HepG2 (cell line): ENCODE data around the gene LZTR1. TPM values are rescaled to one million over a fixed set of nuclear protein-coding genes. Genes with fewer than 3 reads are reported as not detected.

Experiments
- ATAC-seq: fragments of 200-7000 bp; cut with Tn5 transposase; 3 replicates; pipeline ENCODE4 v1.9.1; 2020; ENCODE audit warnings: mild to moderate bottlenecking, moderate library complexity
- BruUV-seq: library from RNA; stranded (reverse); fragments of 400-500 nt; replicated peaks from 2 replicates; lab custom pipeline; 2021; lab: Mats Ljungman, UMichigan
- CTCF ChIA-PET: fragments of 300-600 bp; formaldehyde crosslinking; extraction: SDS; loops from one replicate; lab custom pipeline; 2021; ENCODE audit warnings: low total read pairs, inconsistent platforms, low intra/inter-chr PET ratio; lab: Yijun Ruan, JAX
- POLR2A ChIA-PET: fragments of 350-600 bp; sonication (Branson Sonifier 250); formaldehyde crosslinking; loops from one replicate; lab custom pipeline; 2020; ENCODE audit warnings: antibody characterized with exemption, inconsistent platforms; lab: Yijun Ruan, JAX
- DNase-seq: peaks from one replicate; pipeline ENCODE4 v3.0.0-alpha.2; 2015; ENCODE audit warnings: low spot score
- FAIRE-seq: peaks from 3 replicates; lab custom pipeline; 2011; peaks lifted over from hg19 to GRCh38; lab: Jason Lieb, UNC
- H2AFZ ChIP-seq: one replicate; pipeline ENCODE4 v1.6.1; 2011; ENCODE audit warnings: low read length, inconsistent platforms
- H3K27ac ChIP-seq: fragments of 300-600 bp; 3 replicates; pipeline ENCODE4 v1.8.0; 2011; ENCODE audit warnings: mixed run types, mild to moderate bottlenecking, mixed read lengths, low read length, inconsistent platforms; ENCODE audit not compliant: insufficient read depth; ENCODE audit errors: extremely low read length
- H3K27me3 ChIP-seq, 2 experiments: fragments of 200-600 bp in 1 of 2; 2 replicates in 1 of 2; 3 replicates in 1 of 2; pipeline versions ENCODE4 v1.6.0 to v1.8.0; 2011; ENCODE audit warnings: low read length in 2 of 2, mild to moderate bottlenecking in 2 of 2, moderate library complexity in 2 of 2, inconsistent platforms in 1 of 2; ENCODE audit not compliant: insufficient read depth in 2 of 2, control insufficient read depth in 1 of 2
- H3K36me3 ChIP-seq, 2 experiments: fragments of 200-600 bp in 1 of 2; replicated peaks in 1 of 2; 2 replicates in 1 of 2; 3 replicates in 1 of 2; pipeline versions ENCODE4 v1.5.1 to v1.8.0; 2011; ENCODE audit warnings: low read length in 2 of 2, inconsistent platforms in 1 of 2; ENCODE audit not compliant: insufficient read depth in 2 of 2, control insufficient read depth in 1 of 2
- H3K4me1 ChIP-seq: 2 replicates; pipeline ENCODE4 v1.5.1; 2012; ENCODE audit warnings: low read length, inconsistent platforms; ENCODE audit not compliant: insufficient read depth
- H3K4me2 ChIP-seq: 2 replicates; pipeline ENCODE4 v1.6.0; 2011; ENCODE audit warnings: low read depth, low read length, inconsistent platforms
- H3K4me3 ChIP-seq, 3 experiments: fragments of 200-600 bp in 1 of 3; sonication (generic), shearing (Covaris generic) in 1 of 3; replicated peaks in 1 of 3; 2 replicates each; pipeline ENCODE4 v1.5.1; 2011 to 2016; ENCODE audit warnings: low read length in 3 of 3, inconsistent platforms in 2 of 3, low read depth in 2 of 3, mild to moderate bottlenecking in 2 of 3, control low read depth in 1 of 3, mixed read lengths in 1 of 3; ENCODE audit not compliant: insufficient read depth in 1 of 3
- H3K79me2 ChIP-seq: one replicate; pipeline ENCODE4 v1.6.1; 2011; ENCODE audit warnings: low read length, inconsistent platforms; ENCODE audit not compliant: insufficient read depth
- H3K9ac ChIP-seq: 2 replicates; pipeline ENCODE4 v1.6.0; 2011; ENCODE audit warnings: mild to moderate bottlenecking, low read depth, low read length, inconsistent platforms; ENCODE audit not compliant: insufficient read depth
- H3K9me3 ChIP-seq: 2 replicates; pipeline ENCODE4 v1.5.1; 2012; ENCODE audit warnings: mild to moderate bottlenecking, low read length
- H4K20me1 ChIP-seq: 2 replicates; pipeline ENCODE4 v1.6.0; 2011; ENCODE audit warnings: inconsistent platforms, mild to moderate bottlenecking, low read length, moderate library complexity; ENCODE audit not compliant: insufficient read depth
- AGO2 ChIP-seq: fragments of 200-400 bp; formaldehyde crosslinking; optimal IDR thresholded peaks from 2 replicates; pipeline ENCODE3; 2017; ENCODE audit warnings: mild to moderate bottlenecking, low read depth, low read length, moderate library complexity
- ATF7 ChIP-seq, 2 experiments: fragments of 450-650 bp in 1 of 2; sonication (generic) in 1 of 2; formaldehyde crosslinking in 1 of 2; IDR thresholded peaks; 2 replicates each; pipeline versions ENCODE4 v1.4.0 to v1.6.1; 2016 to 2020; ENCODE audit warnings: antibody characterized with exemption in 1 of 2, mild to moderate bottlenecking in 1 of 2, missing genetic modification reagents in 1 of 2
- HES4 ChIP-seq: sonication (generic); formaldehyde crosslinking; IDR thresholded peaks from 2 replicates; pipeline ENCODE4 v1.9.0; 2021; ENCODE audit warnings: mild to moderate bottlenecking, missing genetic modification reagents, borderline replicate concordance
- HMG20A ChIP-seq: IDR thresholded peaks from 2 replicates; pipeline ENCODE4 v1.6.1; 2016; ENCODE audit warnings: borderline replicate concordance
- MTERF4 ChIP-seq: sonication (generic); formaldehyde crosslinking; IDR thresholded peaks from 2 replicates; pipeline ENCODE4 v1.8.0; 2023; ENCODE audit warnings: mild to moderate bottlenecking, missing genetic modification reagents
- ZBTB33 ChIP-seq: sonication (generic); formaldehyde crosslinking; IDR thresholded peaks from 2 replicates; pipeline ENCODE4 v1.4.0; 2020; ENCODE audit warnings: missing genetic modification reagents
- ZBTB43 ChIP-seq: sonication (generic); formaldehyde crosslinking; conservative IDR thresholded peaks from 2 replicates; pipeline ENCODE4 v1.4.0; 2020; ENCODE audit warnings: missing genetic modification reagents
- ZNF142 ChIP-seq: sonication (generic); formaldehyde crosslinking; IDR thresholded peaks from 2 replicates; pipeline ENCODE4 v1.4.0; 2020; ENCODE audit warnings: missing genetic modification reagents
- ZNF446 ChIP-seq: sonication (generic); formaldehyde crosslinking; IDR thresholded peaks from 2 replicates; pipeline ENCODE4 v1.5.0; 2020; ENCODE audit warnings: mild to moderate bottlenecking, missing genetic modification reagents
- ZNF615 ChIP-seq: sonication (generic); formaldehyde crosslinking; IDR thresholded peaks from 2 replicates; pipeline ENCODE4 v1.5.0; 2020; ENCODE audit warnings: mild to moderate bottlenecking, missing genetic modification reagents, borderline replicate concordance
- ZNF709 ChIP-seq: sonication (generic); formaldehyde crosslinking; IDR thresholded peaks from 2 replicates; pipeline ENCODE4 v1.5.0; 2020; ENCODE audit warnings: mild to moderate bottlenecking, missing genetic modification reagents
- ZNF841 ChIP-seq: sonication (generic); formaldehyde crosslinking; IDR thresholded peaks from 2 replicates; pipeline ENCODE4 v1.8.1; 2023; ENCODE audit warnings: missing genetic modification reagents, borderline replicate concordance
- WGBS: methylation state at CpG from one replicate; pipeline ENCODE4 v1.1.6; 2017; ENCODE audit warnings: low lambda C conversion rate; 5-methylcytosine and 5-hydroxymethylcytosine counted together
- in situ Hi-C: cut with HindIII; loops from 2 replicates; pipeline ENCODE4 v1.10.0; 2017; ENCODE audit warnings: low pct_unique_long_range_greater_than_20kb; ENCODE audit not compliant: extremely low pct_ligation_motif_present
- intact Hi-C: fragments of 100-400 bp; cut with micrococcal nuclease; formaldehyde crosslinking; loops from one replicate; pipeline ENCODE4 v1.10.0; 2022; ENCODE audit not compliant: unreplicated experiment
- polyA plus RNA-seq, 8 experiments: library from polyadenylated mRNA; depleted of rRNA in 3 of 8; stranded (reverse) in 7 of 8; unstranded in 1 of 8; fragments of >200 nt; fragmentation: Illumina TruSeq in 4 of 8; extraction: Trizol in 4 of 8; gene quantifications; 2 replicates each; pipeline versions ENCODE4 v1.2.1 to v1.2.3, GENCODE V29; 2011 to 2016; ENCODE audit warnings: low read depth in 4 of 8, missing spikeins in 1 of 8, mixed read lengths in 1 of 8; ENCODE audit not compliant: insufficient read depth in 1 of 8
- total RNA-seq, 5 experiments: library from RNA; depleted of rRNA; stranded (reverse); fragments of >200 nt; fragmentation: Illumina TruSeq; extraction: Trizol; gene quantifications; 2 replicates each; pipeline ENCODE4 v1.2.3, GENCODE V29; 2016; ENCODE audit warnings: low read depth in 1 of 5

LZTR1 gene
- total and polyA plus RNA-seq, 2 of the 13 experiments (the other 11 are each of a cell fraction or from before 2014, with no cell fraction given) = 21.8 to 22.4 TPM

GRCh38 chr22:20979243-20979809 is 2.8 kb upstream of the LZTR1 start:
- in situ Hi-C loops (no loop called here), intact Hi-C loops (no loop called here)
- Histone ChIP-seq H3K4me3 (peak overlapping the region in 1 of 3 experiments; percentile 45; a peak in 1 of 6 replicates), H3K36me3 (no peaks in the 10 kb centered on the region; a peak in 2 of 5 replicates), H3K4me1 (peaks cover 39% of the 10 kb centered on the region), H4K20me1 (no peaks in the 10 kb centered on the region), H2AFZ (no peak overlapping the region), H3K27ac (peak overlapping the region; percentile 67), H3K4me2 (peak overlapping the region; percentile 97), H3K27me3 (no peaks in the 10 kb centered on the region; a peak in 1 of 5 replicates), H3K9ac (peak overlapping the region; percentile 40; the same call in 1 of the 2 replicates), H3K9me3 (0 out of 2 replicates have a peak, but pooled peaks cover 4% of the 10 kb centered on the region), H3K79me2 (peaks cover 11% of the 10 kb centered on the region)
- no peak for DNase-seq
- WGBS = 82% methylated on average over 36 of the region's 39 CpGs
- POLR2A ChIA-PET = interaction anchor here (0.7 to 4.3 kb wide), 4 partner anchors 15 to 205 kb away, joined by 3 to 45 read pairs (median 18); partner anchors contain the start of genes SERPIND1 and THAP7
- ATAC-seq = no peak
- FAIRE-seq = no peak
- CTCF ChIA-PET = no interaction called here
- no TSS peak for BruUV-seq
- TF ChIP-seq ZNF615 (CRISPR knock-in tag) (no peak), HMG20A (no peak), MTERF4 (CRISPR knock-in tag) (peak; percentile 59; the same call in 1 of the 2 replicates), ZNF142 (CRISPR knock-in tag) (peak; percentile 21; the same call in 1 of the 2 replicates), ATF7 (IDR thresholded peaks at IDR 0.05) (peak; percentile 87), ATF7 (CRISPR knock-in tag; IDR thresholded peaks at IDR 0.05) (no peak), ZNF841 (CRISPR knock-in tag) (no peak), ZNF446 (CRISPR knock-in tag) (0 out of 2 replicates have a peak, but pooled peaks have one; percentile 45), AGO2 (peak; percentile 56), ZBTB43 (CRISPR knock-in tag) (0 out of 2 replicates have a peak, but pooled peaks have one; percentile 26), ZNF709 (CRISPR knock-in tag) (0 out of 2 replicates have a peak, but pooled peaks have one; percentile 34), HES4 (CRISPR knock-in tag) (no peak), ZBTB33 (peak; percentile 93)
